ENCODE measurements around the gene SPACA4.
"Not testable (repeated sequence)": the region's sequence is repeated elsewhere in the genome, so short reads cannot be mapped to it uniquely, and the experiment has no call there.

The SPACA4 gene

DNA sequence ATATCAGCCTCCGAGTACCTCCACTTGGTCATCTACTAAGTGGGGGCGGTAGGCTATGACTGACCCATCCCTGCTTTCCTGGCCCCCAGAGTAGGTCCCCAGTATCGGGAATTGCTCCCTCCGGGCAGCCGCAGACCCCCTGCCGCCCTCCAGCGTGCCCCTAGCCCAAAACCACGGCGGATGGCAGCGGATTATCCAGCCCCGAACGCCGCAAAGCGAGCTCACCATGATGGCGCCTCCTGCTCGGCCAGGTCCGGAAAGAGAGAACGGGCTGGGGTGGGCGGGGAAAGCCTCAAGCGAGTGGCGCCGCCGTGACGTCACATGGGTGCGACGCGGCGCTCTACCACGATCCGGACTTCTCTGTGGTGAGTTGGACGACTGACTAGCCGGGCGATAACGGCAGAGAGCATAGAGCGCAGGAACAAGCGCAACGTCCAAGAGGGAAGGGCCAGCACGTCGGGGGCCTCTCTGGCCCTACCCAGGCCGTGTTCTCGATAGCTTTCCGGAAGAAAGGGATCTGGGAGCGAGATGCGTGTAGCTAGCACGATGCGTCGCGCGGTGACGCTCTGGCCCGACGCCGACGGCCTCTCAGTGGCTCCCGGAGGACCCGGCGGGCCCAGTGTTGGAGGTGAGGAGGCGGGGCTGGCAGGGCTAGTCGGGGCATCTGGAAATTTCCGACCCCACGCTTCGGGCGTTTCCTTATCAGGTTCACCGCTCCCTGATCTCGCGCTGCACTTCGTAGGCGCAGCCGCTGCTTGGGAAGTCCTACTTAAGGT lies 12.6 kb downstream of the SPACA4 start, which contains the start of the genes RPL18 and SPHK2:
TSS of gene RPL18 (minus strand) at position 263 of the 776 bp plus-strand sequence. CDS start at position 228, 35 bp downstream.
TSS of gene SPHK2 (plus strand) at position 591 of the 776 bp plus-strand sequence. CDS start 1,009 bp downstream, outside the sequence.
- peak; percentile 91 for DNase-seq (ENCODE audit: low read depth)

DNA sequence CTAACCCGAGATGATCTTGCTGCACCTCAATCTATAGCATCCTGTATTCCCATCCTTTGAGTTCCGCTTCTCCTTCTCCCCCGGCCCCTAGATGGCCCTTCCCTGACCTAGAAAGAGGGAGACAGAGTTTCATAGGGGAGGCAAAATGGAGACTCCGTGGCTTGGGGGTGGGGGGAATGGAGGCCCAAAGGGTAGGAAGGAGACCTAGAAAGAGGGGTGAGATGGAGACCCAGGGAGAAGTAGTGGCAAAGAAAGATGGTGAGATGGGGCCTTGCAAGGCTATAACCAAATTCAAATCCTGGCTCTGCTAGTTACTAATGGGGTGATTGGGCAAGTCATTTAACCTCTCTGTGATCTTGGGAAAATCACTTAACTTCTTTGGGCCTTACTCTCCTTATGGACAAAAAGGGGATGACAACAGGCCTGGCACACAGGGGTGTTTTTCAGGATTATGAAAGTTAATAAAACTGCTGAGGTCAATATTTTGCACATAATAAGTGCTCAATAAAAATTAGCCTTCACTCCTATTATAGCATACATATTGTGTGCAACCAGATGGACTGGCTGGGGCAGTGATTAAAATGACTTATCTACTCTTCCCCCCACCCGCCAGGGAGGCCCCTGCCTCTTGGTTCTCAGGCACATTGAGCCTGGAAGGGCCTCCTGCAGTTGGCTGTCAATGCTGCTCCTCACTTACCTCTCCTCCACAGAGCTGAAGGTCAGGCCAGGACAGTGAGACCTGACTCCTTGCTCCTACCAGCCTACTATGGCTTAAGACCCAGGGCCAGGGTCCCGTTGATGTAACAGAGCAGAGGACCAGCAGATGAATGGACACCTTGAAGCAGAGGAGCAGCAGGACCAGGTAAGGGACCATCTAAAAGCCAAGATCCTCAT lies 13.4 kb downstream of the SPACA4 start:
- DNase-seq (ENCODE audit: low read depth) = no peak

DNA sequence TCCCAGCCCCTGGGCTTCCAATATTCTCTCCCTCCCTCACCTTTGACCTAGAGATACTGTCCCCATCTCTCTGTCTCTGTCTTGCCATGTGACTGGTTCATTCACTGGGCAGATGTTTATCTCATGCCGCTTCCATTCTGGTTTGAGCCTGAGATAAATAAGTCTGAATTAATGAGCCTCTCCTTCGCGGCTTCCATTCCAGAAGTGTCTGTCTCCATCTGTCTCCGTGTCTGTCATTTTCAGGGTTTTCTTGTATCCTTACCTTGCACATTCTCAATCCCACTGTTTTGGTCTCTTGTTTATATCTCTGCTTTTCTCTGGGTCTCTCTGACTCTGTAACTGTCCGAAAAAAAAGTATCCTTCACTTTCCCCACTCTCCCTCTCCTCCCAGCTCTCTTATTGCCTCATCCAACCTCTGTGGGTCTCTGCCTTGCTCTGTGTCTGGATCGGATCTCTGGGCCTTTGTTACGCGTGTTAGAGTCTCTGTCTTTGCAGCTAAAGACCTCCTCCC lies 17.1 kb downstream of the SPACA4 start:
- DNase-seq (ENCODE audit: low read depth) = no peak

DNA sequence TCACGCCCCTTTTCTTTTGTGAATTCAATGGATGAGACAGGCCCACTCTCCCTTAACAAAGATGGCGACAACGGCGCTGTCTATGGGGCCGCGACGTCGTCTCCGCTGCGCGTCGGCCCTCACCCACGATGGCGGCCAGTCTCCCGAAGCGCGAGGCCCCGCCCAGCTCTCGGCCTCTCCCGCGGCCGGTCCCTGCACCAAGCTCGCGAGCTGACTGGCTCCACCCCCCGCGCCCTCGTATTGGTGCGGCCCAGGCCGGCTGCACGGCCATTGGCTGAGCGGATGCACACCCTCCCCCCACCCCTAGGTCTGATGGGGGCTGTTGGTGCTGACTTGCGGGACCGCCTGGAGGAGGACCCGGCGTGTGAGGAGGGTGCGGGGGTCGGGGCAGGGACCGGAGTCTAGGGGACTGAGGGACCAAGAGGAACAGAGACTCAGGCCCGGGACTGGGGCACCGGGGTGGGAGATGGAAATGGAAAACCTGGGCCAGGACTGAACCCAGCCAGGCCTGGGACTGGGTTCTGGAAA lies 17.6 kb downstream of the SPACA4 start:
- DNase-seq (ENCODE audit: low read depth) = peak; percentile 86

DNA sequence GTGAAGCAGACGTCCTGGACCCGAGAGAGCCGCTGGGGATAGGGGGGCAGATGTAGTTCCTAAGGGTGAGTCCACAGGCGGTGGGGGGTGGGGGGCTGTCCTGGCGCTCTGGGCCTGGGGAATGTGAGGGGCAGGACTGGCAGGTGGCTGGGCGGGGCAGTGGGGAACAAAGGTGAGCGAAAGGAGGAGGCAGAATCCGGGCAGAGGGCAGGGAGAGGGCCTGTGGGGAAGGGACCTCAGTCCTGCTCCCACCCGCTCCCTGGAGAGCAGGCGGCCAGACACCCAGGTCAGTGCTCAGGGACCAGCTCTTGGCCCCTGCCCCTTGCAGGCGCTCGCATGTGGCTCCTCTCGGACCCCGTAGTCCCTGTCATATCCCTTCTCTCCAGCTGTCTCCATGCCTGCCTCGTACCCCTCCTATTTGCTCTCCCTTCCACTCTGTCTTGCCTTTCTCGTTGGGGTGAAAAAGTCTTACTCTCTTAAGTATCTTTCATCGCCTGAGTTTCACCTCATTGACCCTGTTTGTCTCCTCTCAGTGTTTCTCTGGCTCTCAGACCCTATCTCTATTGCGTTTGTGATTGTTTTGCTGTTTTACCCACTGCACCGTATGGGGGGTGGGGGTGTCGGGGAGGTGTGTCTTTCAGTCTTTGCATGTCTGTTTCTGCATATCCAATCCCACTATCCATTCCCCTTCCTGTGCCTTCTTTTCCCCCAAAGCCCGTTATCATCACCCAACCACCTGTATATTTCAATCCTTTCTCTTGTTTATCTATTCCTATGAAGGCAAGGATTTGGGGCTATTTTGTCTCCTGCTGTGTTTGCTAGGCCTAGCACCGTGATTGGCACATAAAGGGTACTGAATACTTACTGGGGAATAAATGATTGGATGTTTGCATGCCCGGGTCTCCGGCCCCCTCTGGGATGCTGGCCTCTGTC lies 18.5 kb downstream of the SPACA4 start:
- no peak for DNase-seq (ENCODE audit: low read depth)

DNA sequence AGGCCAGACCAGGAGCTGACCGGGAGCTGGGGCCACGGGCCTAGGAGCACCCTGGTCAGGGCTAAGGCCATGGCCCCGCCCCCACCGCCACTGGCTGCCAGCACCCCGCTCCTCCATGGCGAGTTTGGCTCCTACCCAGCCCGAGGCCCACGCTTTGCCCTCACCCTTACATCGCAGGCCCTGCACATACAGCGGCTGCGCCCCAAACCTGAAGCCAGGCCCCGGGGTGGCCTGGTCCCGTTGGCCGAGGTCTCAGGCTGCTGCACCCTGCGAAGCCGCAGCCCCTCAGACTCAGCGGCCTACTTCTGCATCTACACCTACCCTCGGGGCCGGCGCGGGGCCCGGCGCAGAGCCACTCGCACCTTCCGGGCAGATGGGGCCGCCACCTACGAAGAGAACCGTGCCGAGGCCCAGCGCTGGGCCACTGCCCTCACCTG lies 19.4 kb downstream of the SPACA4 start:
- no peak for DNase-seq (ENCODE audit: low read depth)

DNA sequence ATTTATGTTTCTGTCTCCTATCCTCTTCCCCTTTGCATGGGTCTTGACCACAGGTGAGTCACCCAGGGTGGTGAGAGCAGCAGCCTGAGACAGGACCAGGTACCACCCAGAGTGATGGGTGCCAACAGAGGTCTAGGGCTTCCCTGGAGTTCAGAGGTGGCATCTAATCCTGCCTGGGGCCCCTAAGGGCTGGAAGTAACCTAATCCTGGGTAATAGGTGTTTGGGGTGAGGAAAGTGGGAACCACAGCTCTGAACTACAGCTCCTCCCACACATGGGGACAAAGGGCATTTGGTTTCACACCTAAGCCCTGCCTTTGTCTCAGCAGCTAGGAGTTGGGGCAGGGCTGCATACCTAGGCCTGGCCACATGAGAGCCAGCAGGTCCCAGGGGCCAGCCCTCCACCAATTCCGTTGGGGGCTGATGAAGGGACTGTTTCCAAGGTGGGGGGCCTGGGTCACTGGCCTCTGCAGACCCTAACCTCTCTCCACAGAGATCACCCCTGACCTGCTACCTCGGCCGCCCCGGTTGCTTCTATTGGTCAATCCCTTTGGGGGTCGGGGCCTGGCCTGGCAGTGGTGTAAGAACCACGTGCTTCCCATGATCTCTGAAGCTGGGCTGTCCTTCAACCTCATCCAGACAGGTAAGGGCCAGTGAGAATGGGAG lies 20.8 kb downstream of the SPACA4 start:
- no peak for DNase-seq (ENCODE audit: low read depth)

DNA sequence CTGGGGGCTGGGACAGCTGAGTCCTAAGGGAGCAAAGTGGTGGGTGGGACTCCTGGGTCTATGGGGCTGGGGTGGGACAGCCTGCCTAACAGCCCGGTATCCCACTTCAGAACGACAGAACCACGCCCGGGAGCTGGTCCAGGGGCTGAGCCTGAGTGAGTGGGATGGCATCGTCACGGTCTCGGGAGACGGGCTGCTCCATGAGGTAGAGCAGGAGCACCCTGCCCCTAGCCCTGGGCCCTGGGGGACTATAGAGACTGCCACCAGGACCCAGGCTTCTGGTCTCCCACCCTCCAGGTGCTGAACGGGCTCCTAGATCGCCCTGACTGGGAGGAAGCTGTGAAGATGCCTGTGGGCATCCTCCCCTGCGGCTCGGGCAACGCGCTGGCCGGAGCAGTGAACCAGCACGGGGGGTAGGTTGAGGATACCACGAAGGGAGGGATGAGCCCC lies 21.3 kb downstream of the SPACA4 start:
- no peak for DNase-seq (ENCODE audit: low read depth)

DNA sequence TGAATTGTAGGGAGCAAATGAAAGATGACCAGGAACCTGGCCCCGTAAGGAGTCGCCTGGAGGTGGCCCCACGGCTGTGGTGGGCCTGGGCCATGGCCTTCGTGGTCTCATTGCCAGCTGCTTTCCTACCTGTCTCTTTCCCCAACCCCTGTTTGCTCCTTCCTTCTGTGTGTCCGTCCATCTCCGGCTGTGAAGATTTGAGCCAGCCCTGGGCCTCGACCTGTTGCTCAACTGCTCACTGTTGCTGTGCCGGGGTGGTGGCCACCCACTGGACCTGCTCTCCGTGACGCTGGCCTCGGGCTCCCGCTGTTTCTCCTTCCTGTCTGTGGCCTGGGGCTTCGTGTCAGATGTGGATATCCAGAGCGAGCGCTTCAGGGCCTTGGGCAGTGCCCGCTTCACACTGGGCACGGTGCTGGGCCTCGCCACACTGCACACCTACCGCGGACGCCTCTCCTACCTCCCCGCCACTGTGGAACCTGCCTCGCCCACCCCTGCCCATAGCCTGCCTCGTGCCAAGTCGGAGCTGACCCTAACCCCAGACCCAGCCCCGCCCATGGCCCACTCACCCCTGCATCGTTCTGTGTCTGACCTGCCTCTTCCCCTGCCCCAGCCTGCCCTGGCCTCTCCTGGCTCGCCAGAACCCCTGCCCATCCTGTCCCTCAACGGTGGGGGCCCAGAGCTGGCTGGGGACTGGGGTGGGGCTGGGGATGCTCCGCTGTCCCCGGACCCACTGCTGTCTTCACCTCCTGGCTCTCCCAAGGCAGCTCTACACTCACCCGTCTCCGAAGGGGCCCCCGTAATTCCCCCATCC lies 22.1 kb downstream of the SPACA4 start:
- DNase-seq (ENCODE audit: low read depth) = no peak

DNA sequence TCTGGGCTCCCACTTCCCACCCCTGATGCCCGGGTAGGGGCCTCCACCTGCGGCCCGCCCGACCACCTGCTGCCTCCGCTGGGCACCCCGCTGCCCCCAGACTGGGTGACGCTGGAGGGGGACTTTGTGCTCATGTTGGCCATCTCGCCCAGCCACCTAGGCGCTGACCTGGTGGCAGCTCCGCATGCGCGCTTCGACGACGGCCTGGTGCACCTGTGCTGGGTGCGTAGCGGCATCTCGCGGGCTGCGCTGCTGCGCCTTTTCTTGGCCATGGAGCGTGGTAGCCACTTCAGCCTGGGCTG lies 22.7 kb downstream of the SPACA4 start:
- no peak for DNase-seq (ENCODE audit: low read depth)

DNA sequence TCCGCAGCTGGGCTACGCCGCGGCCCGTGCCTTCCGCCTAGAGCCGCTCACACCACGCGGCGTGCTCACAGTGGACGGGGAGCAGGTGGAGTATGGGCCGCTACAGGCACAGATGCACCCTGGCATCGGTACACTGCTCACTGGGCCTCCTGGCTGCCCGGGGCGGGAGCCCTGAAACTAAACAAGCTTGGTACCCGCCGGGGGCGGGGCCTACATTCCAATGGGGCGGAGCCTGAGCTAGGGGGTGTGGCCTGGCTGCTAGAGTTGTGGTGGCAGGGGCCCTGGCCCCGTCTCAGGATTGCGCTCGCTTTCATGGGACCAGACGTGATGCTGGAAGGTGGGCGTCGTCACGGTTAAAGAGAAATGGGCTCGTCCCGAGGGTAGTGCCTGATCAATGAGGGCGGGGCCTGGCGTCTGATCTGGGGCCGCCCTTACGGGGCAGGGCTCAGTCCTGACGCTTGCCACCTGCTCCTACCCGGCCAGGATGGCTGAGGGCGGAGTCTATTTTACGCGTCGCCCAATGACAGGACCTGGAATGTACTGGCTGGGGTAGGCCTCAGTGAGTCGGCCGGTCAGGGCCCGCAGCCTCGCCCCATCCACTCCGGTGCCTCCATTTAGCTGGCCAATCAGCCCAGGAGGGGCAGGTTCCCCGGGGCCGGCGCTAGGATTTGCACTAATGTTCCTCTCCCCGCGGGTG lies 23.2 kb downstream of the SPACA4 start:
- no peak for DNase-seq (ENCODE audit: low read depth)

DNA sequence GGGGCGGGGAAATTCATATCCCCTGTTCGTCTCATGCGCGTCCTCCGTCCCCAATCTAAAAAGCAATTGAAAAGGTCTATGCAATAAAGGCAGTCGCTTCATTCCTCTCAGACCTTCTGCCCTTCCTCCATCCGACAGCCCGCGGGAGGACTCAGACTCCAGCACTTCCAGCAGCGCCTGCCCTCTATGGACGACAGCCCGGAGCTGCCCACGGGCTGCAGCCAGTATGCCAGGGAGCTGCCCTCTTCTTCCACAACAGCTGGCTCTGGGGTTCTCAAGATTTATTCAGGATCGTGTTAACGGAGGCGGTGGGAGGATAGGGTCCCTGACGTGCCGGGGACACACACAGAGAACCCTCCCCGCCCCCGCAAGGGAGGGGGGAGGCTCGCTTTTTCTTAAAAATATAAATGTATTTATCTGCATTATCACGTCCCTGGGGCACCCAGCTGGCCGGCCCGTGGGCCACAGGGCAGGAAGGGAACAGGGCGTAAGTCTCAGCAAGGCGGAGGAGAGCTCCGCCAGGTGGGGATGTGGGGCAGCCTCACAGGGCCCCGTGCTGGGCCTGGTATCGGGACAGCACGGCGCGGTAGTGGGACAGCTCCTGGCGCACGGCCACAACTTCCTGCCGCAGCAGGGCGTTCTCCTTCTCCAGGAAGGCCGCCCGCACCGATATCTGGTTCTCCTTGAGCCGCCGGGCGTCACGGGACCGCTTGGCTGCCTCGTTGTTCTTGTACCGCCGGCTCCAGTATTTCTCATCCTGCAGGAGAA lies 23.9 kb downstream of the SPACA4 start:
- DNase-seq (ENCODE audit: low read depth) = no peak

DNA sequence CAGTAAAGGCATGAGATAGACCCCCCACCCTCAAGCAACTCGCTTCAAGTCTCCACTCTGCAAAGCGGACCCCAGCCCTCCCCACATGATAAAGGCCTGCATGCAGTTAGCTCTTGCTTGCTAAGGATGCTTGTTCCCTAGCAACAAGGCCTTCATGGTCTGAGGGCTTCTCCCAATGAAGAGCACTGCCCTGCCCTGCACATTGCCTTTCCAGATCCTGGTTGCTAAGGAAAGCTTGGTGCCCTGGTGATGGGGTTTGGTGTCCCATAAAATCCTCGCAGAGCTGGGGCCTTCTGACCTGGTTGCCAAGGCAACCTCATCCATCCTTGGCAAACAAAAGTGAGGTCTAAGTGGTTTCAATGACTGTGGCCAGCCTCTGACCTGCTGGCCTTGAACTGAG lies 24.7 kb downstream of the SPACA4 start:
- DNase-seq (ENCODE audit: low read depth) = no peak

DNA sequence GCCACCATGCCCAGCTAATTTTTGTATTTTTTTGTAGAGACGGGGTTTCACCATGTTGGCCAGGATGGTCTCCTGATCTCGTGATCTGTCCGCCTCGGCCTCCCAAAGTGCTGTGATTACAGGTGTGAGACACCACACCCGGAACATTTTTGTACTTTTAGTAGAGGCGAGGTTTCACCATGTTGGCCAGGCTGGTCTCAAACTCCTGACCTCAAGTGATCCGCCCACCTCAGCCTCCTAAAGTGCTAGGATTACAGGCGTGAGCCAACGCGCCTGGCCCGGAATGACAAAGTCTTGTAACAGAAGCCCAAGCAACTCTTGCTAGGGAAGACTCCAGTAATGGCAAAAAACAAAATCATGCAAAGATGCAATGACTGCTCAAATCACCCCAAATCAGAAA lies 25.7 kb downstream of the SPACA4 start:
- DNase-seq (ENCODE audit: low read depth) = not testable (repeated sequence)

DNA sequence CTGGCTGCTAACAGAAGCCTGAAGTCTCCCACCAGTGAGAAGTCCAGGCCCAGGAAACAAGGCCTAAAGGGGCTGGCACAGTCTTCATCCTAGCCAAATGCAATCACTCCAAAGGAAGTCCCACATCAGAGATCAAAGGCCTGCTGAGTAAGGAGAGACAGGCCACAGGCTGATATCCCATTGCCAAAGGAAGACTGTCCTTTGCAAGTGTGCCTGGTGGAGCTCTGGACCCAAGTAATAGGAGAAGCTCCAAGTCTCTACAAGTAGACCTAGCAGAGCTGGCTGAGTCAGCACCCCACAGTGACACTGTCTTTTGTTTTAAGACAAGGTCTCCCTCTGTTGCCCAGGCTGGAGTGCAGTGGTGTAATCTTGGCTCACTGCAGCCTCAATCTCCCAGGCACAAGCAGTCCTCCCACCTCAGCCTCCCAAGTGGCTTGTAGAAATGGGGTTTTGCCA lies 26.2 kb downstream of the SPACA4 start:
- DNase-seq (ENCODE audit: low read depth) = no peak

DNA sequence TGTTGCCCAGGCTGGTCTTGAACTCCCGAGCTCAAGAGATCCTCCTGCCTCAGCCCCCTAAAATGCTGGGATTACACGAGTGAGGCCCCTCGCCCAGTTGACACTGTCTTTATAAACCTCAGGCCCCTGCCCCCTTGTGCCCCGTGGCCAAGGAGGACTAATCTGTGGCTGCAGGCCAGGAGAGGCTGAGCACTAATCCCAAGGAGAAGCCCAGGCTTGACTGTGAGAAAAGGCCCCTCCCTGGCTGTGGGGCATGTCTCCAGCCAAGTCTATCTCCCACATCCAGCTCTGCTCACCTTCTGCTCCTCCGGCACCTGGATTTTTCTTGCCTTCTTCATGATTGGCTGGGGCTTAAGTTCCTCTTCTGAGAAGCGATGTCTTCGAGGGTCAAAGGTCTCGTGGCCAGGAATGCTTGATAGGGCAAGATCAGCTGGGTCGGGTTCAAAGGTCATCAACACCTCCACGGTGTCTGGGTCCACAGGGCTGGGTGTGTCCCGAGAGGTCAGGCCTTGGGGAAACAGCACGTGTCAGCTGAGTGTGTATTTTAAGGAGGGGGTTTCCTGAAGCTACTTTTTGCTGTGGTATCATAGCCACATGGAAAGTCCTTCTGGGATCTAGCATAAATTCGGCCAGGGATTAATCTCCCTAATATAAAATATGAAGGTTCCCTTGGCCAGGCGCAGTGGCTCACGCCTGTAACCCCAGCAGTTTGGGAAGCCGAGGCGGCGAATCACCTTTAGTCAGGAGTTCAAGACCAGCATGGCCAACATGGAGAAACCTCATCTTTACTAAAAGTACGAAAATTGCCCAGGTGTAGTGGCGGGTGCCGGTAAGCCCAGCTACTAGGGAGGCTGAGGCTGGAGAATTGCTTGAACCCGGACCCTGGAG lies 26.9 kb downstream of the SPACA4 start:
- DNase-seq (ENCODE audit: low read depth) = no peak

DNA sequence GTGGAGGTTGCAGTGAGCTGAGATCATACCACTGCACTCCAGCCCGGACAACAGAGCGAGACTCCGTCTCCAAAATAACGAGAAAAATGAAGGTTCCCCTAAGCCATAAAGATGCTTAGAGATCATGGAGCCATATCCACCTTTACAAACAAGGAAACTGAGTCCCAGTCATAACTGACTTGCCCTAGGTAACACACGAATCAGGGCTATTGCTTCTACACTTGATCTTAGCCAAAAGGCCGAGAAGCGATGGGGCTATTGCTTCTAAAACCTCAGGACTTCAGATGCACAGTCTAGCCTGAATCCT lies 27.4 kb downstream of the SPACA4 start:
- no peak for DNase-seq (ENCODE audit: low read depth)

Measured in stimulated activated CD8-positive, alpha-beta memory T cell treated with anti-CD3 and anti-CD28 coated beads, Interleukin-15, amount 100 ng/mL, for 1 hour (primary cell).